Measurements from ENCODE around the gene TAPBP. TPM values are rescaled to one million over a fixed set of nuclear protein-coding genes. Genes with fewer than 3 reads are reported as not detected.

TAPBP gene
- total and polyA plus RNA-seq, 12 donors, result 25.1 to 322 (median 165) TPM

DNA sequence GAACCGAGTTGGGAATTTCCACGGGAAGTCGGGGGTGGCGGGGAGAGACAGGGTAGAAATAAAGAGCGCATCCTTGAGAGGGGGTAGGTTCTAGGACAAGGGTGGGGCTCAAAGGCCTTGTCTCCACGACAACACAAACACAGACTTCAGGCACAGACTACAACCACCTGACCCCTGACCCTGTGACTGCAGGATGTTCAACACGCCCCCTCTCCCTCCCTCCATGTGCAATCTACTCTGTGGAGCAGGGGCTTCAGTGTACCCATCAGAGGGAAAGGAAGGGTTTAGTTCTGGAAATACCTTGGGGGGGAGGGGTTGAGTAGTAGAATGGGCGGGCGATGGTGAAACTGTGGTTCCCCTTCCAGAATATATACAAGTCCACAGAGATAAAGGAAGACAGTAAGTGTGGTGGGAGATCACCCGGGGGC, 651 bp upstream of the TAPBP start:
- Histone ChIP-seq H3K27ac (peak overlapping the region; percentile 80 to 99 (median 95)), H3K4me3 (peak overlapping the region in 3 of 4 donors; percentile 57 to 99 (median 97)), H3K36me3 (replicated peaks in 1 of 2) (peaks cover 0 to 32% of the 10 kb centered on the region in 2 donors), H3K4me1 (replicated peaks in 1 of 2) (peaks cover 37 to 61% of the 10 kb centered on the region in 2 donors), H3K27me3 (no peaks in the 10 kb centered on the region), H3K9me3 (replicated peaks in 1 of 3) (no peaks in the 10 kb centered on the region)
- DNase-seq, result peak; percentile 77 to 91 (median 84)
- intact Hi-C loops (cut with DNase I), result no loop called here
- 1 to 6% (median 2%) methylated on average over 10 of the region's 10 CpGs for WGBS, 4 donors
- TF ChIP-seq, protein P1, sequence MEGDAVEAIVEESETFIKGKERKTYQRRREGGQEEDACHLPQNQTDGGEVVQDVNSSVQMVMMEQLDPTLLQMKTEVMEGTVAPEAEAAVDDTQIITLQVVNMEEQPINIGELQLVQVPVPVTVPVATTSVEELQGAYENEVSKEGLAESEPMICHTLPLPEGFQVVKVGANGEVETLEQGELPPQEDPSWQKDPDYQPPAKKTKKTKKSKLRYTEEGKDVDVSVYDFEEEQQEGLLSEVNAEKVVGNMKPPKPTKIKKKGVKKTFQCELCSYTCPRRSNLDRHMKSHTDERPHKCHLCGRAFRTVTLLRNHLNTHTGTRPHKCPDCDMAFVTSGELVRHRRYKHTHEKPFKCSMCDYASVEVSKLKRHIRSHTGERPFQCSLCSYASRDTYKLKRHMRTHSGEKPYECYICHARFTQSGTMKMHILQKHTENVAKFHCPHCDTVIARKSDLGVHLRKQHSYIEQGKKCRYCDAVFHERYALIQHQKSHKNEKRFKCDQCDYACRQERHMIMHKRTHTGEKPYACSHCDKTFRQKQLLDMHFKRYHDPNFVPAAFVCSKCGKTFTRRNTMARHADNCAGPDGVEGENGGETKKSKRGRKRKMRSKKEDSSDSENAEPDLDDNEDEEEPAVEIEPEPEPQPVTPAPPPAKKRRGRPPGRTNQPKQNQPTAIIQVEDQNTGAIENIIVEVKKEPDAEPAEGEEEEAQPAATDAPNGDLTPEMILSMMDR (IDR thresholded peaks at IDR 0.05), result no peak
- TF ChIP-seq POLR2A (IDR thresholded peaks at IDR 0.05), result no peak

DNA sequence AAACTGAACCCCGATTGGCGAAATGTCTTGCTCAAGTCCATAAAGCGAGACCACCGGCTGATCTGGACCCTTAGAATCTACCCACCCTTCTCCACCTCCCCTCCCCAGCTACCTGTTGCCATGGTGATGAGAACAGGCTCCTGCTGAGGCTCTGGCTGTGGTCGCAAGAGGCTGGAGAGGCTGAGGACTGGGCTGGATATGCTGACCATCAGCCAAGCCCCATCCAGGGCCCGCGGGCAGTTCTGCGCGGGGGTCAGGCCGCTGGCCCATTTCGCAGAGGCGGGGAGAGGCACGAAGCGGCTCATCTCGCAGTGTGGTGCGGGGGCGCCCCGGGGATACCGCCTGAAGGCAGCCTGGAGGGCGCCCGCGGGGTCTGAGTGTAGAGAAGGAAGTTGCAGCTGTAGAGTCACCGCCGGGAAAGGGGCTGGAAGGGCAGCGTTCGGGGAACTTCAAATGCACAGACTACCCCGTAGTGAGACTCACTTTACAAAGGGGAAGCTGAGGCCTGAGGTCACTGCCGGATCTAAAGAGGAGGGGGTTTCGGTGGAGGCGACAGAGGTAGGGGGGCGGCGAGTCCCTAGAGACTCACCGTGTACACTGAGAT, 671 bp downstream of the TAPBP start:
- intact Hi-C loops (cut with DNase I), result no loop called here
- Histone ChIP-seq H3K36me3 (replicated peaks in 1 of 2) (peaks cover 0 to 21% of the 10 kb centered on the region in 2 donors), H3K4me1 (replicated peaks in 1 of 2) (peaks cover 29 to 48% of the 10 kb centered on the region in 2 donors), H3K4me3 (peak overlapping the region; percentile 57 to 99 (median 96)), H3K9me3 (replicated peaks in 1 of 3) (no peaks in the 10 kb centered on the region), H3K27me3 (no peaks in the 10 kb centered on the region), H3K27ac (peak overlapping the region; percentile 80 to 99 (median 95))
- peak; percentile 48 to 76 (median 57) for DNase-seq
- TF ChIP-seq, protein P1 (IDR thresholded peaks at IDR 0.05), result no peak
- no peak for TF ChIP-seq POLR2A (IDR thresholded peaks at IDR 0.05)
- 0 to 1% (median 1%) methylated on average over 17 to 33 of the region's 33 CpGs for WGBS, 4 donors

DNA sequence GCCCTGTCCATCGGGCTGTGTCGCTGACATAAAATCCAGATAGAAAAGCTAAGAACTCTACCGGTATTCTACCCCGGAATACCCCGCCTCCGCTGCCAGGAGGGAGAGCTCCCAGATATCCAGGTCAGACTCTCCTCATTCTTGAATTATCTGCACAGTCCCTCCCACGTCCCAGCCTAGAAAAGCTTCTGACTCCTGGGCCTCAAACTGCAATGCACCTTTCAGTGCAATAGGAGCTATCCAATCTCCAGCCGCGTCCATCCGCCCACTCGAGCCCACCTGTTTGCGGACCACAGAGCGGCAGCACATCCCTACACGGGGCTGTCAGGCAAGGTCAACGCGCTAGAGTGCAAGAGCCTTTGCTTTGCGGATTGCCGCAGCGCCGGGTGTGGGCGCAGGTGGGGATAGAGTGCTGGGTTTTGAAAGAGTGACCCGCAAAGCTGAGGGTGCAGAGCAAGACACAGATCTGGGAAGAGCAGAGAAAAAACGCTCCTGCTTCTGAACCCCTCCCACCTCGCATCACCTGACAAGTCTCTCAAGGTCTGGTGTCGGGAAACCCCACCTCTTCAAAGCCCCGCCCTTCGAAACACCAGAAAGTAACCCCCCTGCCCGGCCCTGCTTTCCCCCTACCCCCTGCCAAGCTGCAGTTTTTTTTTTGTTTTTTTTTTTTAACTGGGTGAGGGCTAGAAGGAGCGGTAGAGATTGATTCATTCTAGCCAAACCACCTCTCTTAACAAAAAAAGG, 1.3 kb downstream of the TAPBP start:
- no peaks in the 10 kb centered on the region for H3K27me3 ChIP-seq
- peaks cover 29 to 45% of the 10 kb centered on the region in 2 donors for H3K4me1 ChIP-seq (replicated peaks in 1 of 2)
- peak in 1 of 2 donors; percentile 63 for TF ChIP-seq POLR2A (IDR thresholded peaks at IDR 0.05)
- TF ChIP-seq, protein P1 (IDR thresholded peaks at IDR 0.05), result no peak
- peak overlapping the region; percentile 80 to 99 (median 95) for H3K27ac ChIP-seq
- no peaks in the 10 kb centered on the region for H3K9me3 ChIP-seq (replicated peaks in 1 of 3)
- WGBS, 4 donors, result 2 to 6% (median 5%) methylated on average over 11 to 29 of the region's 29 CpGs
- peak; percentile 85 to 95 (median 94) for DNase-seq
- intact Hi-C loops (cut with DNase I), result no loop called here
- peaks cover 0 to 21% of the 10 kb centered on the region in 2 donors for H3K36me3 ChIP-seq (replicated peaks in 1 of 2)
- H3K4me3 ChIP-seq, result peak overlapping the region; percentile 57 to 99 (median 96)

DNA sequence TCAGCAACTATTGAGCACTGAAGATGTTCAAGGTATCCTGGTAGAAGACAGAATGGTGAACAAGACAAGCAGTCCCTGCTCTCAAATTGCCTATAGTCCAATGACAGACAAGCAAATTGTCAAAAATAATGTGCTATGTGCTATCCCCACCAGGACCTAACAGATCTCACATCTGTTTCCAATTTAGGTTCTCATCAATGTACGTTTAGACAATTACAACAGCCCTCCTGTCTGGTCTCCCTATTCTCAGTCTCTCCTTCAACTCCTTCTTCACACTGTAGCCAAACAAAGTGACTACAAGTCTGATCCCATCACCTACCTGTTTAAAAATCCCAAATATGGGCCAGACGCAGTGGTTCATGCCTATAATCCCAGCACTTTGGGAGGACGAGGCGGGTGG, 7.5 kb downstream of the TAPBP start:
- Histone ChIP-seq H3K27ac (peak overlapping the region in 1 of 5 donors; percentile 10), H3K9me3 (replicated peaks in 1 of 3) (no peaks in the 10 kb centered on the region), H3K4me3 (no peak overlapping the region), H3K4me1 (replicated peaks in 1 of 2) (peaks cover 3 to 18% of the 10 kb centered on the region in 2 donors), H3K27me3 (no peaks in the 10 kb centered on the region), H3K36me3 (replicated peaks in 1 of 2) (peaks cover 0 to 62% of the 10 kb centered on the region in 2 donors)
- TF ChIP-seq POLR2A (IDR thresholded peaks at IDR 0.05), result no peak
- TF ChIP-seq, protein P1 (IDR thresholded peaks at IDR 0.05), result no peak
- DNase-seq, result no peak
- intact Hi-C loops (cut with DNase I), result no loop called here
- 83 to 92% (median 88%) methylated on average over 4 of the region's 4 CpGs for WGBS, 4 donors

Measured in adrenal gland (tissue), 12 donors.